HG03342 (cell line): ENCODE results near the gene TUBAL3.

Source experiments
- ATAC-seq: cut with Tn5 transposase; IDR thresholded peaks from one replicate; pipeline ENCODE4 v1.9.1; 2021; ENCODE audit warnings: mild to moderate bottlenecking, moderate library complexity; ENCODE audit not compliant: unreplicated experiment

Gene TUBAL3

DNA sequence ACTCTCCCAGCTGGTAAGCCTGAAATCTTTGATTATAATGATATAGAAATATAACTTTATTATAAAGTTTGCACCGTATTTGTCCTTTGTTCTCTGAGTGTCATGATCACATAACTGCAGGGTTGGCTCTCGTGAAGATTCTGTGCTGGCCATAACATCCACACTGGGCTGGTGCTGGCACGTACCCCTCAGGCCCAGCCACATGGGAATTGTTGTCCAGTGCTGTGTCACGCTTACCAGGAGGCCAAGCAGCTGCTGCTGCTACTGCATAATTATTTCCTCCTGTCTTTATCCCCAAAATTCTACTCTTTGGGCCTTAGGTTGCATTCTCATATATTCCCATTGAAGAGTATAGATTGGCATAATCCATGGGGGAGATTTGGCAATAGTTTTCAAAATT lies 60.6 kb downstream of the TUBAL3 start:
- no peak for ATAC-seq

DNA sequence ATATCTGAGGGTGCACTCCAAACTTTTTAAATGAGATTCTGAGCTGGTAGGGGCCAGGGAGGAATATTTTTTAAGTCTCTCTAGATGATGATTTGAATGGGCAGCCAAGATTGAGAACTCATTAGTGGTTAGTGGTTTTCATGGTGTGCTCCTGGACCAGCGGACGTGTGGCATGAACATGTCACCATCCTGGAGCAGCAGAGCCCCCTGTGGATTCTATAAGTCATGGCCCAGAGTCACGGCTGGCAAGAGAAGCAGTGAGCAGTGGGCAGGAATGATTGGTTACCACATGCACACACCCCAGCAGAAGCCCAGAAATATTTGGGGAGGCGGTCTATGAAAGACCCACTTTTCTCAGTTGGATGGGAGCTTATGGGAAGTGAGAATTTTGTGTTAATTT lies 61.1 kb downstream of the TUBAL3 start:
- ATAC-seq: no peak
